ENCODE measurements around the gene BTN1A1. TPM values are rescaled to one million over a fixed set of nuclear protein-coding genes. Genes with fewer than 3 reads are reported as not detected.

The BTN1A1 gene
- total RNA-seq, 2 experiments from 2014 or later, result not detected

GRCh38 chr6:26478100-26478984, 21.8 kb upstream of the BTN1A1 start:
- intact Hi-C loops (cut with micrococcal nuclease), result no loop called here
- H3K27ac Mint-ChIP-seq, result no peak overlapping the region
- peaks cover 4% of the 10 kb centered on the region for H3K36me3 Mint-ChIP-seq
- H3K4me1 Mint-ChIP-seq (ENCODE audit: low read depth), result peaks cover 30% of the 10 kb centered on the region
- POLR2A ChIA-PET, result no interaction called here
- CTCF ChIA-PET, result no interaction called here
- no peaks in the 10 kb centered on the region for H3K9me3 Mint-ChIP-seq
- H3K4me3 Mint-ChIP-seq, result no peak overlapping the region
- H3K27me3 Mint-ChIP-seq, result no peaks in the 10 kb centered on the region
- no peak for DNase-seq

DNA sequence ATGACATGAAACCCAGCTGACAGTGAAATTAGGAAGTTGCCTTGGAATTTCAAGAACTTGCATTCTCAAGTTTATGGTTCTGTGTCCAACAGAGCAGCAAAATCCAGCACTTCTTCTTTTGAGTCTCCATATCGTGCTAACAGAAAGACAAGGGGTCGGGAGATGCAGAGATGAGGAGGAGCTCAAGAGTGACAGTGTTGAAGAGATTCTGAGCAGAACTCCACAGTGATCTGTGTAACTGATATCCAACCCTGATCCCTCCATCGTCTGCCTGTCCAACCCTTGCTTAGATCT, 21.2 kb upstream of the BTN1A1 start:
- peaks cover 3% of the 10 kb centered on the region for H3K36me3 Mint-ChIP-seq
- H3K4me3 Mint-ChIP-seq, result no peak overlapping the region
- H3K4me1 Mint-ChIP-seq (ENCODE audit: low read depth), result peaks cover 27% of the 10 kb centered on the region
- no peaks in the 10 kb centered on the region for H3K27me3 Mint-ChIP-seq
- ChIA-PET POLR2A (no interaction called here), CTCF (no interaction called here)
- H3K27ac Mint-ChIP-seq, result no peak overlapping the region
- no peaks in the 10 kb centered on the region for H3K9me3 Mint-ChIP-seq
- DNase-seq, result no peak
- intact Hi-C loops (cut with micrococcal nuclease), result no loop called here

DNA sequence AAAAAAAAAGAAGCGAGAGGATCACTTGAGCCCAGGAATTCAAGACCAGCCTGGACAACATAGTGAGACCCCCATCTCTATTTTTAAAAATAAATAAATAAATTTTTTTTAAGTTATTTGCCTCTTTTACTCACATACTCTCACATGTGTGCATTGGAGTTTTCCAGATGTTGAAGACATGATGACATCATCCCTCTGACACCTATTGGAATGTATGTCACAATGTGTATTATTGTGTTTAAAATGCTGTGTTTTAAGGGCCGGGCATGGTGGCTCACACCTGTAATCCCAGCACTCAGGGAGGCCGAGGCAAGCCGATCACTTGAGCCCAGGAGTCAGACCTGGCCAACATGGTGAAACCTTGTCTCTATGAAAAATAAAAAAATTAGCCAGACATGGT, 17.8 kb upstream of the BTN1A1 start:
- no peak for DNase-seq
- ChIA-PET POLR2A (no interaction called here), CTCF (no interaction called here)
- peaks cover 3% of the 10 kb centered on the region for H3K9me3 Mint-ChIP-seq
- intact Hi-C loops (cut with micrococcal nuclease), result no loop called here
- H3K27me3 Mint-ChIP-seq, result no peaks in the 10 kb centered on the region
- H3K4me1 Mint-ChIP-seq (ENCODE audit: low read depth), result peaks cover under 1% of the 10 kb centered on the region
- no peak overlapping the region for H3K4me3 Mint-ChIP-seq
- H3K36me3 Mint-ChIP-seq, result peaks cover 2% of the 10 kb centered on the region
- no peak overlapping the region for H3K27ac Mint-ChIP-seq

DNA sequence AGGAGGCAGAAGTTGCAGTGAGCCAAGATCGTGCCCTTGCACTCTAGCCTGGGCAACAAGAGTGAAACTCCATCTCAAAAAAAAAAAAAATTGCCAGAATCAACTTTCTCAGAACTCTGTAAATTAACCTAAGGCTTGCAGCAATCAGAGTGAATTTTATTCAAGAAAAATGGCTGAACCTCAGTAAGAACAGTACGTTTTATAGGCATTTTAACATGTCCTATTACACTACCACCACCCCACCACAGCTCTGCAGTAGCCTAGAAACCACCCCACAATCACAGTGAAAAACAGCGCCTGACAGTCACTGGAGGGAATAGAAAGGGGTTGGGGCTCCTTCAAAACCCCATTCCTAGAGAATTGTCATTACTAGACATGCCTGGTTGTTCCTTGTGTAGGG, 16.4 kb upstream of the BTN1A1 start:
- POLR2A ChIA-PET, result no interaction called here
- no peaks in the 10 kb centered on the region for H3K4me1 Mint-ChIP-seq (ENCODE audit: low read depth)
- intact Hi-C loops (cut with micrococcal nuclease), result no loop called here
- H3K27me3 Mint-ChIP-seq, result no peaks in the 10 kb centered on the region
- no peak overlapping the region for H3K4me3 Mint-ChIP-seq
- peaks cover 10% of the 10 kb centered on the region for H3K9me3 Mint-ChIP-seq
- DNase-seq, result no peak
- CTCF ChIA-PET, result no interaction called here
- peaks cover 9% of the 10 kb centered on the region for H3K36me3 Mint-ChIP-seq
- no peak overlapping the region for H3K27ac Mint-ChIP-seq

DNA sequence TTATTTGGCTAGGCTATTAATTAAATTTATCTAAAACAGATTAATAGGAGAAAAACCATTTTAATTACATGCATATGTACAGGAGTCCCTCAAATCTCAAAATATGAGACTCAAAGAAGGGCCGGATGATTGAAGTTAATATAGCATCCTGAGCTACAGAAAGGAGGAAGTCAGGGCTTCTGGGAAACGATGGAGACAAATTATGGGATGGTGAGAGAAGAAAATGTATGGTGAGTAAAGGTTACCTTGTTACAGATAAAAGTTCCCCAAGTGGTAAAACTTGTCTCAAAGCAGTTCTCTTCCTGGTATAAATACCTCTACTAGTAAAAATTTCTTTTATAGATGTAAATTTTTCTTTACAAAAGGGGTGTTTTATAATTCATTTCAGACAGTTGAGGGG, 15.9 kb upstream of the BTN1A1 start:
- ChIA-PET CTCF (no interaction called here), POLR2A (no interaction called here)
- DNase-seq, result no peak
- Mint-ChIP-seq H3K9me3 (peaks cover 10% of the 10 kb centered on the region), H3K4me3 (no peak overlapping the region), H3K36me3 (peaks cover 9% of the 10 kb centered on the region), H3K27ac (no peak overlapping the region), H3K27me3 (no peaks in the 10 kb centered on the region), H3K4me1 (ENCODE audit: low read depth) (no peaks in the 10 kb centered on the region)
- intact Hi-C loops (cut with micrococcal nuclease), result no loop called here

GRCh38 chr6:26485112-26485780, 14.9 kb upstream of the BTN1A1 start:
- no peak overlapping the region for H3K4me3 Mint-ChIP-seq
- H3K27me3 Mint-ChIP-seq, result no peaks in the 10 kb centered on the region
- CTCF ChIA-PET, result no interaction called here
- peaks cover 9% of the 10 kb centered on the region for H3K36me3 Mint-ChIP-seq
- H3K27ac Mint-ChIP-seq, result no peak overlapping the region
- DNase-seq, result no peak
- POLR2A ChIA-PET, result interaction anchor here (1.4 kb wide), 1 partner anchor 12 kb away, joined by 6 read pairs; no protein-coding TSS in a partner anchor
- H3K4me1 Mint-ChIP-seq (ENCODE audit: low read depth), result no peaks in the 10 kb centered on the region
- intact Hi-C loops (cut with micrococcal nuclease), result no loop called here
- peaks cover 10% of the 10 kb centered on the region for H3K9me3 Mint-ChIP-seq

- H3K36me3 Mint-ChIP-seq, result peaks cover 9% of the 10 kb centered on the region
- H3K9me3 Mint-ChIP-seq, result peaks cover 10% of the 10 kb centered on the region
- H3K27me3 Mint-ChIP-seq, result no peaks in the 10 kb centered on the region
- intact Hi-C loops (cut with micrococcal nuclease), result no loop called here
- no peak overlapping the region for H3K4me3 Mint-ChIP-seq
- H3K27ac Mint-ChIP-seq, result no peak overlapping the region
- ChIA-PET CTCF (no interaction called here), POLR2A (no interaction called here)
- H3K4me1 Mint-ChIP-seq (ENCODE audit: low read depth), result peaks cover 3% of the 10 kb centered on the region
- DNase-seq, result no peak
These were observed 13.7 kb upstream of the BTN1A1 start for GRCh38 chr6:26486358-26486757.

DNA sequence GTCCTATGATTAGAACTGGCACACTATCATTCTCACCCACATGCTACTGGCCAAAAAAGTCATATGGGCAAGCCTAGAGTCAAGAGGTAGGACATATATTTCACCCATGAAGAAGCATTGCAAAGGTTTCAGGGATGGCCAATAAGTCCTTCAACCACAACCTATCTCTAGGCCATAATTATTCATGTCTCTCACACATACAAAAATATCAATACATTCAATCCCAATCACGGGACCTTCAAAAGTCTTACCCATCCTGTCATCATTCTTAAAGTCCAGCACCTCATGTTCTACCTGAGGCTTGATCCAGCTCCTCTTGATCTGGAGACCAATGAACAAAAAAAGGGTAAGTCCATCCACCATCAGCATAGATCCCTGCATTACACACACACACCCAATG, 12.6 kb upstream of the BTN1A1 start:
- POLR2A ChIA-PET, result no interaction called here

DNA sequence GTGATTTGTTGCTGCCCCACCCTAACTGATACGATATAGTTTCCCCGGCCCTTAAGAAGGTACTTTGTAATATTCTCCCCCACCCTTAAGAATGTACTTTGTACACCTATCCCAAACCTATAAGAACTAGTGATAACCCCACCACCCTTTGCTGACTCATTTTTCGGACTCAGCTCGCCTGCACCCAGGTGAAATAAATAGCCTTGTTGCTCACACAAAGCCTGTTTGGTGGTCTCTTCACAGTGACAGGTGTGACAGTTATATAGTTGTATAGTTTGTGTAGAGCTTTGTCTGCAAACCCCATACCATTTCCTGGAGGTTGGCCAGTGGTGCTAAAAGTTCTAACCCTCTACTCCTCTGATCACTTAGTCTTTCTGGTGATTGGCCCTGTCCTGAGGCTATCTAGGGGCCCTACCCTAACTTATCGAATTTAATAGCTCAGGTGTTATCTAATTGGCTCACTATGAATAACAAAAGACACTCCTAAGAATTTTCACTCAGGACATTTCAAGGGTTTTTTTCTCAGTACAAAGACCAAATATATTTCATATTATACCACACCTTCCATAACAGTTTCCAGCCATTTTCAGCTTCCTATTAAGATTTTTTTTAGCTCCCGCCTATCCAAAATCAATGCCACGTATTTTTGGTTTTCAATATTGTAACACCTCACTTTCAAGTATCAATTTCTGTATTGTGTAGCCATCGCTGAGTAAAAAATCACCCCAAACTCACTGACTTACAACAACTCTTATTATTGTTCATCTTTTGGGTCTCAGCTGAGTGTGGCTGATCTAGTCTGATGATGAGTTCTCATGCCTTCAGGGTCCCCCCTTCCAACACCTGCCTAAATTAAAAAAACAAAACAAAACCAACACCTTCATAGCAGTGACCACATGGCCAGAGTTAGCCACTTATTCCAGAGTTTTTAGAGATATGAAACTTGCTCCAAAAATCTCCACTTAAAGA, 9.8 kb upstream of the BTN1A1 start:
- intact Hi-C loops (cut with micrococcal nuclease), result no loop called here
- peaks cover 10% of the 10 kb centered on the region for H3K9me3 Mint-ChIP-seq
- no peaks in the 10 kb centered on the region for H3K27me3 Mint-ChIP-seq
- no peak for DNase-seq
- peaks cover 10% of the 10 kb centered on the region for H3K4me1 Mint-ChIP-seq (ENCODE audit: low read depth)
- no peak overlapping the region for H3K27ac Mint-ChIP-seq
- POLR2A ChIA-PET, result no interaction called here
- peaks cover 9% of the 10 kb centered on the region for H3K36me3 Mint-ChIP-seq
- no peak overlapping the region for H3K4me3 Mint-ChIP-seq
- CTCF ChIA-PET, result no interaction called here

More for the DNA sequence above, 12.6 kb upstream of the BTN1A1 start:
- Mint-ChIP-seq H3K9me3 (peaks cover 10% of the 10 kb centered on the region), H3K4me3 (no peak overlapping the region), H3K27ac (no peak overlapping the region), H3K27me3 (no peaks in the 10 kb centered on the region), H3K36me3 (peaks cover 9% of the 10 kb centered on the region), H3K4me1 (ENCODE audit: low read depth) (peaks cover 3% of the 10 kb centered on the region)
- DNase-seq, result no peak
- intact Hi-C loops (cut with micrococcal nuclease), result no loop called here
- CTCF ChIA-PET, result no interaction called here

- intact Hi-C loops (cut with micrococcal nuclease), result no loop called here
- H3K9me3 Mint-ChIP-seq, result peaks cover 10% of the 10 kb centered on the region
- DNase-seq, result no peak
- H3K36me3 Mint-ChIP-seq, result peaks cover 9% of the 10 kb centered on the region
- POLR2A ChIA-PET, result no interaction called here
- no peak overlapping the region for H3K27ac Mint-ChIP-seq
- CTCF ChIA-PET, result no interaction called here
- no peak overlapping the region for H3K4me3 Mint-ChIP-seq
- H3K27me3 Mint-ChIP-seq, result no peaks in the 10 kb centered on the region
- H3K4me1 Mint-ChIP-seq (ENCODE audit: low read depth), result peaks cover 10% of the 10 kb centered on the region
These were observed 8.5 kb upstream of the BTN1A1 start for GRCh38 chr6:26491604-26492003.

DNA sequence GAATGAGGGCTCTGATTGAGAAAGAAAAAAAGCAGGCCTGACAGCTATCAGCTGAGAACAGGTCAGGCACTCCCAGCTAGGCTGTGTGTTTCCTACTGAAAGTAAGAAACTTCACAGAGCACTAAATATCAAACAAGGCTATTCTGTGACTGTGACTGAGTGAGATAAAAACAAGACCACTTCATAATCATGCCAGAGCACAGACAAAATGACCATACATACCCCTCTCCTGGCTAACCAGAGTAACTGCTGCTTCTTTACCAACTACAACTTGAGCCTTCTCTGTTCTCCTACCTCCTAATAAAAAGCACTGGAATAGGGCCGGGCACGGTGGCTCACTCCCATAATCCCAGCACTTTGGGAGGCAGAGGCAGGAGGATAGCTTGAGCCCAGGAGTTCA, 6.8 kb upstream of the BTN1A1 start:
- POLR2A ChIA-PET, result no interaction called here
- intact Hi-C loops (cut with micrococcal nuclease), result no loop called here

DNA sequence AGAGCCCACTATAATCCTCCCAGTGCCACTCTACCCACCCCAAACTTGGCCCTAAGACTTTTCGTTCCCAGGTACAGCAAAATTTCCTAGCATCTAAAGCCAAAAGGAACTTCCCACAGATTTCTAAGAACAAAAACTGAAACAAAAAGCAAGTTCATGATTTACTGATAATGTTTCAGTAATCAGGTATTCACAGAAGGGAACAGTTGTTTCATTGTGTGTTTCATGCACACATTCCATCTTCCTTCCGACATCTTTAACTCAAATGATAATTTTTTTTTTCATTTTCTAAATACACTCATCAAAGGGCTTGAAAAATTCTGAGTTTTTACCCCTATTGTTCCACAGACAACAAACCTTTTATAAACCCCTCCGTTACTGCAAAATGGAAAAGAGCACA, 6.0 kb upstream of the BTN1A1 start:
- Mint-ChIP-seq H3K27me3 (no peaks in the 10 kb centered on the region), H3K27ac (no peak overlapping the region), H3K4me1 (ENCODE audit: low read depth) (peaks cover 10% of the 10 kb centered on the region), H3K4me3 (no peak overlapping the region), H3K36me3 (no peaks in the 10 kb centered on the region), H3K9me3 (no peaks in the 10 kb centered on the region)
- DNase-seq, result no peak
- POLR2A ChIA-PET, result no interaction called here
- intact Hi-C loops (cut with micrococcal nuclease), result no loop called here
- CTCF ChIA-PET, result interaction anchor here (1.1 kb wide), 1 partner anchor 48 kb away, joined by 3 read pairs; no protein-coding TSS in a partner anchor

More for the DNA sequence above, 6.8 kb upstream of the BTN1A1 start:
- no peaks in the 10 kb centered on the region for H3K36me3 Mint-ChIP-seq
- no peaks in the 10 kb centered on the region for H3K9me3 Mint-ChIP-seq
- H3K4me3 Mint-ChIP-seq, result no peak overlapping the region
- peaks cover 10% of the 10 kb centered on the region for H3K4me1 Mint-ChIP-seq (ENCODE audit: low read depth)
- CTCF ChIA-PET, result interaction anchor here (0.7 to 1.1 kb wide), 2 partner anchors 47 to 158 kb away, joined by 3 read pairs; no protein-coding TSS in a partner anchor
- no peaks in the 10 kb centered on the region for H3K27me3 Mint-ChIP-seq
- DNase-seq, result no peak
- H3K27ac Mint-ChIP-seq, result no peak overlapping the region

Data from activated CD4-positive, alpha-beta memory T cell treated with anti-CD3 and anti-CD28 coated beads for 36 hours (primary cell).